H9 (cell line): ENCODE measurements around the gene PFKP. TPM values are rescaled to one million over a fixed set of nuclear protein-coding genes. Genes with fewer than 3 reads are reported as not detected.

Source experiments
- DNase-seq: peaks from one replicate; pipeline ENCODE4 v3.0.0-alpha.2; 2017
- H2AFZ ChIP-seq: one replicate; pipeline ENCODE4 v1.6.1; 2013; ENCODE audit warnings: mild to moderate bottlenecking, low read length, control low read depth, moderate library complexity
- H2AK5ac ChIP-seq: 2 replicates; pipeline ENCODE4 v1.6.1; 2013; ENCODE audit warnings: low read length, control low read depth, mixed read lengths; ENCODE audit not compliant: insufficient read length
- H2BK120ac ChIP-seq: one replicate; pipeline ENCODE4 v1.6.1; 2013; ENCODE audit warnings: low read depth, mild to moderate bottlenecking, low read length, control low read depth, inconsistent platforms; ENCODE audit not compliant: poor library complexity, severe bottlenecking
- H2BK12ac ChIP-seq: 2 replicates; pipeline ENCODE4 v1.6.1; 2013; ENCODE audit warnings: low read length, control low read depth, mixed read lengths, low read depth; ENCODE audit not compliant: insufficient read length
- H2BK15ac ChIP-seq: 2 replicates; pipeline ENCODE4 v1.6.1; 2013; ENCODE audit warnings: low read depth, low read length, control low read depth
- H2BK20ac ChIP-seq: one replicate; pipeline ENCODE4 v1.6.1; 2013; ENCODE audit warnings: low read depth, mild to moderate bottlenecking, low read length, control low read depth, inconsistent platforms; ENCODE audit not compliant: poor library complexity, severe bottlenecking
- H2BK5ac ChIP-seq: 2 replicates; pipeline ENCODE4 v1.6.1; 2013; ENCODE audit warnings: low read length, control low read depth, mixed read lengths; ENCODE audit not compliant: insufficient read length
- H3K14ac ChIP-seq: 2 replicates; pipeline ENCODE4 v1.6.1; 2013; ENCODE audit warnings: low read length, control low read depth; ENCODE audit not compliant: insufficient read depth
- H3K18ac ChIP-seq: 2 replicates; pipeline ENCODE4 v1.6.1; 2013; ENCODE audit warnings: low read depth, mild to moderate bottlenecking, mixed read lengths, low read length, control low read depth; ENCODE audit not compliant: insufficient read length
- H3K23ac ChIP-seq: 2 replicates; pipeline ENCODE4 v1.6.1; 2013; ENCODE audit warnings: low read length, control low read depth, mixed read lengths, low read depth; ENCODE audit not compliant: insufficient read length
- H3K23me2 ChIP-seq: 2 replicates; pipeline ENCODE4 v1.6.1; 2013; ENCODE audit warnings: low read depth, mild to moderate bottlenecking, mixed read lengths, low read length, control low read depth; ENCODE audit not compliant: insufficient read length, poor library complexity, severe bottlenecking
- H3K27ac ChIP-seq: 2 replicates; pipeline ENCODE4 v1.5.1; 2013; ENCODE audit warnings: low read length, control low read depth, mixed read lengths, low read depth; ENCODE audit not compliant: insufficient read length
- H3K27me3 ChIP-seq: 2 replicates; pipeline ENCODE4 v1.6.1; 2013; ENCODE audit warnings: low read length, control low read depth, inconsistent platforms; ENCODE audit not compliant: insufficient read depth
- H3K4ac ChIP-seq: 2 replicates; pipeline ENCODE4 v1.6.1; 2013; ENCODE audit warnings: low read depth, mild to moderate bottlenecking, control low read depth, inconsistent platforms, low read length, moderate library complexity
- H3K4me1 ChIP-seq: 2 replicates; pipeline ENCODE4 v1.6.1; 2013; ENCODE audit warnings: low read length, control low read depth, inconsistent platforms; ENCODE audit not compliant: insufficient read depth
- H3K4me2 ChIP-seq: 2 replicates; pipeline ENCODE4 v1.6.1; 2013; ENCODE audit warnings: low read length, control low read depth, mixed read lengths; ENCODE audit not compliant: insufficient read length, insufficient read depth
- H3K56ac ChIP-seq: 2 replicates; pipeline ENCODE4 v1.6.1; 2013; ENCODE audit warnings: low read depth, mild to moderate bottlenecking, mixed read lengths, low read length, control low read depth; ENCODE audit not compliant: insufficient read length
- H3K79me1 ChIP-seq: 2 replicates; pipeline ENCODE4 v1.6.1; 2013; ENCODE audit warnings: low read depth, mild to moderate bottlenecking, moderate library complexity, low read length, control low read depth, inconsistent platforms; ENCODE audit not compliant: insufficient read depth, poor library complexity, severe bottlenecking
- H3K79me2 ChIP-seq: 2 replicates; pipeline ENCODE4 v1.6.1; 2013; ENCODE audit warnings: low read length, control low read depth, inconsistent platforms; ENCODE audit not compliant: insufficient read depth
- H3K9ac ChIP-seq: 2 replicates; pipeline ENCODE4 v1.6.1; 2013; ENCODE audit warnings: low read length, control low read depth, mixed read lengths; ENCODE audit not compliant: insufficient read length; ENCODE audit errors: extremely low read depth
- H3K9me3 ChIP-seq: one replicate; pipeline ENCODE4 v1.6.1; 2013; ENCODE audit warnings: low read depth, low read length, inconsistent platforms; ENCODE audit not compliant: control insufficient read depth
- H3T11ph ChIP-seq: one replicate; pipeline ENCODE4 v1.6.1; 2013; ENCODE audit warnings: mild to moderate bottlenecking, low read length, control low read depth, inconsistent platforms
- H4K20me1 ChIP-seq: one replicate; pipeline ENCODE4 v1.6.1; 2013; ENCODE audit not compliant: control insufficient read depth, insufficient read length, insufficient read depth
- H4K5ac ChIP-seq: 2 replicates; pipeline ENCODE4 v1.6.1; 2013; ENCODE audit warnings: low read depth, mild to moderate bottlenecking, mixed read lengths, low read length, control low read depth; ENCODE audit not compliant: insufficient read length
- H4K8ac ChIP-seq: replicated peaks from 2 replicates; pipeline ENCODE4 v1.6.1; 2013; ENCODE audit warnings: low read length, control low read depth, mixed read lengths, low read depth; ENCODE audit not compliant: insufficient read length
- H4K91ac ChIP-seq: 2 replicates; pipeline ENCODE4 v1.6.1; 2013; ENCODE audit warnings: low read depth, mild to moderate bottlenecking, moderate library complexity, mixed read lengths, low read length, control low read depth; ENCODE audit not compliant: insufficient read length
- H3K27ac Mint-ChIP-seq, 3 experiments: 2 replicates in 2 of 3; 3 replicates in 1 of 3; pipeline ENCODE4 v1.8.0; 2020 to 2021; ENCODE audit warnings: mixed read lengths in 3 of 3, mild to moderate bottlenecking in 1 of 3, moderate library complexity in 1 of 3
- H3K27me3 Mint-ChIP-seq: 2 replicates; pipeline ENCODE4 v1.8.0; 2021; ENCODE audit warnings: low read depth, mild to moderate bottlenecking, moderate library complexity, mixed read lengths
- H3K36me3 Mint-ChIP-seq, 3 experiments: 2 replicates in 2 of 3; 3 replicates in 1 of 3; pipeline ENCODE4 v1.8.0; 2020 to 2021; ENCODE audit warnings: low read depth in 3 of 3, mixed read lengths in 3 of 3; ENCODE audit not compliant: insufficient read depth in 1 of 3
- H3K4me1 Mint-ChIP-seq, 2 experiments: 2 replicates each; pipeline ENCODE4 v1.8.0; 2020; ENCODE audit warnings: mixed read lengths in 2 of 2
- H3K4me3 Mint-ChIP-seq, 2 experiments: 2 replicates in 1 of 2; 3 replicates in 1 of 2; pipeline ENCODE4 v1.8.0; 2020 to 2021; ENCODE audit warnings: mild to moderate bottlenecking in 2 of 2, mixed read lengths in 2 of 2, moderate library complexity in 1 of 2
- H3K9me3 Mint-ChIP-seq, 2 experiments: 2 replicates in 1 of 2; 3 replicates in 1 of 2; pipeline ENCODE4 v1.8.0; 2020; ENCODE audit warnings: mild to moderate bottlenecking in 2 of 2, mixed read lengths in 2 of 2, moderate library complexity in 1 of 2
- CTCF ChIP-seq: fragments of 200-600 bp; sonication (generic); conservative IDR thresholded peaks from 3 replicates; pipeline ENCODE4 v1.8.0; 2021; ENCODE audit warnings: antibody characterized with exemption, mild to moderate bottlenecking
- WGBS: extraction: QIAGEN DNeasy Blood & Tissue Kit; methylation state at CpG from one replicate; pipeline ENCODE4 v1.1.7; 2013; ENCODE audit warnings: missing lambda C conversion rate, low lambda C conversion rate, mixed read lengths; ENCODE audit not compliant: insufficient read length; ENCODE audit errors: extremely low coverage; 5-methylcytosine and 5-hydroxymethylcytosine counted together
- total RNA-seq: library from RNA; stranded (reverse); gene quantifications from 2 replicates; pipeline ENCODE4 v1.2.1, GENCODE V29; 2021

The PFKP gene
- total RNA-seq, 1 experiment from 2014 or later, result 145 TPM

- no peak overlapping the region for H2BK15ac ChIP-seq
- H2BK5ac ChIP-seq, result no peak overlapping the region
- no peak for TF ChIP-seq CTCF
- no peak overlapping the region for H3K4me2 ChIP-seq
- H4K20me1 ChIP-seq, result no peaks in the 10 kb centered on the region
- H3K4me3 Mint-ChIP-seq, result no peak overlapping the region
- WGBS, result no CpG with 5 or more reads among the region's 19 CpGs
- no peaks in the 10 kb centered on the region for H3K4me1 Mint-ChIP-seq
- no peak overlapping the region for H4K8ac ChIP-seq
- H3K56ac ChIP-seq, result no peak overlapping the region
- no peaks in the 10 kb centered on the region for H3K27me3 Mint-ChIP-seq
- no peak overlapping the region for H3K27ac ChIP-seq
- no peaks in the 10 kb centered on the region for H3K9me3 ChIP-seq
- no peak overlapping the region for H3K4ac ChIP-seq
- no peak overlapping the region for H2BK20ac ChIP-seq
- H3T11ph ChIP-seq, result no peak overlapping the region
- H3K4me1 ChIP-seq, result no peaks in the 10 kb centered on the region
- no peak overlapping the region for H3K14ac ChIP-seq
- H3K36me3 Mint-ChIP-seq, result peaks cover 69 to 94% (median 94%) of the 10 kb centered on the region in 3 experiments
- H4K91ac ChIP-seq, result no peak overlapping the region
- no peaks in the 10 kb centered on the region for H3K79me2 ChIP-seq
- H4K5ac ChIP-seq, result no peak overlapping the region
- H3K27me3 ChIP-seq, result no peaks in the 10 kb centered on the region
- no peak overlapping the region for H3K23ac ChIP-seq
- no peaks in the 10 kb centered on the region for H3K23me2 ChIP-seq
- no peak overlapping the region for H2BK12ac ChIP-seq
- H3K9ac ChIP-seq, result no peak overlapping the region
- H3K27ac Mint-ChIP-seq, result no peak overlapping the region; a peak in 1 of 7 replicates
- H3K9me3 Mint-ChIP-seq, result no peaks in the 10 kb centered on the region
- H2AK5ac ChIP-seq, result no peak overlapping the region
- H3K18ac ChIP-seq, result no peak overlapping the region
- no peaks in the 10 kb centered on the region for H3K79me1 ChIP-seq
- H2BK120ac ChIP-seq, result no peak overlapping the region
- H2AFZ ChIP-seq, result no peak overlapping the region
- no peak for DNase-seq
These were observed 46.0 kb downstream of the PFKP start for GRCh38 chr10:3113343-3113720.
